ENCODE results near the gene PCID2.

PCID2 gene

DNA sequence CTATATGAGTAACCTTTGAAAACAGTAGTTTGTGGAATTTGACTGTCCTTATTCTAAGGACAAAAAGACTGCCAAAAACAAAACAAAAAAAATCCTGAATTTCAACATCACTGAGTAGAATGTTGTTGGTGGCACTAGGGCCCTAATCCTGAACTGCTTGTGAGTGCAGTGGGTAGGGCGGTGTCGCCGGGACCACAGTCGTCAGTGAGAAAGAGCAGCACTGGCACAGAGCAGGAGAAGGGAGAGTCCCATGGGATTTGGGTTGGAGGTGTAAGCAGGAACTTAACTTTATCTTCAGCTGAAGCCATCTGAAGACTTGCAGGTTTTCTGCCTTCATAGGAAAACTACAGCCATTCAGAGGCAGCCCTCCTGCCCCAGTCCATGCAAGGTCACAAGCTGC is 5.6 kb downstream of the PCID2 start:
- TF ChIP-seq, protein P1, sequence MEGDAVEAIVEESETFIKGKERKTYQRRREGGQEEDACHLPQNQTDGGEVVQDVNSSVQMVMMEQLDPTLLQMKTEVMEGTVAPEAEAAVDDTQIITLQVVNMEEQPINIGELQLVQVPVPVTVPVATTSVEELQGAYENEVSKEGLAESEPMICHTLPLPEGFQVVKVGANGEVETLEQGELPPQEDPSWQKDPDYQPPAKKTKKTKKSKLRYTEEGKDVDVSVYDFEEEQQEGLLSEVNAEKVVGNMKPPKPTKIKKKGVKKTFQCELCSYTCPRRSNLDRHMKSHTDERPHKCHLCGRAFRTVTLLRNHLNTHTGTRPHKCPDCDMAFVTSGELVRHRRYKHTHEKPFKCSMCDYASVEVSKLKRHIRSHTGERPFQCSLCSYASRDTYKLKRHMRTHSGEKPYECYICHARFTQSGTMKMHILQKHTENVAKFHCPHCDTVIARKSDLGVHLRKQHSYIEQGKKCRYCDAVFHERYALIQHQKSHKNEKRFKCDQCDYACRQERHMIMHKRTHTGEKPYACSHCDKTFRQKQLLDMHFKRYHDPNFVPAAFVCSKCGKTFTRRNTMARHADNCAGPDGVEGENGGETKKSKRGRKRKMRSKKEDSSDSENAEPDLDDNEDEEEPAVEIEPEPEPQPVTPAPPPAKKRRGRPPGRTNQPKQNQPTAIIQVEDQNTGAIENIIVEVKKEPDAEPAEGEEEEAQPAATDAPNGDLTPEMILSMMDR (IDR thresholded peaks at IDR 0.05; ENCODE audit: low read depth, low read length), result no peak
- DNase-seq (ENCODE audit: low read depth in 2 of 2), result no peak
- H3K4me3 ChIP-seq (replicated peaks in 1 of 2; ENCODE audit: low read depth in 2 of 2, low read length in 2 of 2), result no peak overlapping the region

DNA sequence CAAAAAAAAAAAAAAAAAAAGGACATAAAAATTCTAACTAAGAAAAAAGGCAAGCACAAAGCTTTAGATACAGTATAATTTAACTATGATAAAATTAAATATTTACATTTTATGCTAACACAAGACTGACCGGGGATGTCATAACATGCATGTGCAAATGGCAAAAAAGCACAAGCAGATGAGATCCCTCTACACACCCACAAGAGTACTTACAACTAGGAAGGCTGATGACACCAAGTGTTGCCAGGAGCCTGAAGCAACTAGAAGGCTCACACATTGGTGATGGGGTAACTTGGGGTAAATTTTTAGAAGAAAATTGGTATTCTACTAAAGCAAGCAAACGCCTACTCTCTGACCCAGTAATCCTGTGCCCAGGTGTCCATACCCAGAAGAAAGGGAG is 6.7 kb downstream of the PCID2 start:
- no peak for DNase-seq (ENCODE audit: low read depth in 2 of 2)
- H3K4me3 ChIP-seq (replicated peaks in 1 of 2; ENCODE audit: low read depth in 2 of 2, low read length in 2 of 2), result no peak overlapping the region
- TF ChIP-seq, protein P1 (IDR thresholded peaks at IDR 0.05; ENCODE audit: low read depth, low read length), result no peak

DNA sequence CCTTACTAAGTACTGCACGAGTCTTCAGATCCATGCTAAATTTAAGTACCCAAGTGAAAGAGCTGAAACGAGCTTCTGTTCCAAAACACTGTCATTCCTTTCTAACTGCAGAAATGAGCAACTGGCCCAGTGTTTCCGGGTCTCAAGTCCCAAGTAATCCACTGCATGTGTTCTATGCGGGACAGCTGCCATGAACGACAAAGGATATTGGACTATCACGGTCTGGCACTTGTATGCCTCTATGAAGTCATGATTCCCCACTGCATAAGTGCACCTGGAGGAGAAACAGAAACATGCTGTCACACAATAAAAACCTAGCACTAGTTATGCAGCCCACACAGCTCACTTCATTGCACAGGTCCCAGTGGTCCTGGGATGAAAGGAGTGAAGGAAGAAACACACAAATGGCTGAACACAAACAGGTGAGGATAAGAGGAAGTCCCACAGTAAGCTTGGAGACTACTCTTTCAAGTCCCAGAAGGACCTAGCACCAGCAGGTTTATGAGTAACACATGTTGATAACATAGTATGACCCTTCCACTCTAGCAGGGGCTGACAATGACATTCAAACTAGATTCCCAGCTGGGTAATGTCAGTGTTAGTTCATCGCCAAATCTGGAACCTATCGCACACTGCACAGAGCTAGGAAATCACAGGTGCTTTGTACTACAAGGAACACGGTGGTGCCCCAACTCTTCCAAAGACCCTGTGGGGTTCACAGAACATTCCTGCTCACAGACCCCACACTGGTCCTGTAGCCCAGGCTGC is 11.3 kb downstream of the PCID2 start:
- TF ChIP-seq, protein P1 (IDR thresholded peaks at IDR 0.05; ENCODE audit: low read depth, low read length), result no peak
- DNase-seq (ENCODE audit: low read depth in 2 of 2), result no peak
- H3K4me3 ChIP-seq (replicated peaks in 1 of 2; ENCODE audit: low read depth in 2 of 2, low read length in 2 of 2), result no peak overlapping the region

DNA sequence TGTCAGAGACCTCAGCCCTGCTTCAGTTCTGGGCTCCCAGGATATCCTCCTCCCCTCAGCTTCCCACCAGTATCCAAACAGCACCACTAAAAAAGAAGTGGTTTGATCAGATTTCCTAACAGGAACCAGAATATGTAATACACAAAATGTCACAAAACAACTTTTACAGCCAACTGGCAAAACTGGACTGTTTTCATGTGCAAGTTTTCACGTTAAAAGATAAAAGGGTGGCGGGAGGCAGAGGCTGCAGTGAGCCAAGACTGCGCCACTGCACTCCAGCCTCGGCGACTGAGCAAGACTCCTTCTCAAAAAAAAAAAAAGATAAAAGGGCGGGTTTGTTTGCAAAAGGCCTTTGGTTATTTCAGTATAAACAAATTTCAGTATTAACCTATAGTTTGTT is 13.1 kb downstream of the PCID2 start:
- no peak overlapping the region for H3K4me3 ChIP-seq (replicated peaks in 1 of 2; ENCODE audit: low read depth in 2 of 2, low read length in 2 of 2)
- TF ChIP-seq, protein P1 (IDR thresholded peaks at IDR 0.05; ENCODE audit: low read depth, low read length), result no peak
- DNase-seq (ENCODE audit: low read depth in 2 of 2), result no peak

DNA sequence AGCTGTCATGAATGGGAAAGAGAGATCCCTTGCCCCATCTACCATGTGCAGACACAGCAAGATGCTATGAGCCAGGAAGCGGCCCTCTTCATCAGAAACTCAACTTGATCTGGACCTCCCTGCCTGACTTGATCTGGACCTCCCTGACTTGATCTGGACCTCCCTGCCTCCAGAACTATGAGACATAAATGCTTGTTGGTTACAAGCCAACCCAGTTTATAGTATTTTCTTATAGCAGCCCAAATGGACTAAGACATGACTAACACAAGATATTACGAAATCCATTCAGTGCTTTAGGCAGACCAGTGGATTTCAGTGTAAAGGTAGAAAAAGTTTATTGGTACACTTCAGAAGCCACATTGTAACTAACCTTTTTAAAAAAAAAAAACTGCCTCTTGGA is 15.6 kb downstream of the PCID2 start:
- DNase-seq (ENCODE audit: low read depth in 2 of 2), result peak; percentile 77 to 83
- TF ChIP-seq, protein P1 (IDR thresholded peaks at IDR 0.05; ENCODE audit: low read depth, low read length), result no peak
- no peak overlapping the region for H3K4me3 ChIP-seq (replicated peaks in 1 of 2; ENCODE audit: low read depth in 2 of 2, low read length in 2 of 2)

DNA sequence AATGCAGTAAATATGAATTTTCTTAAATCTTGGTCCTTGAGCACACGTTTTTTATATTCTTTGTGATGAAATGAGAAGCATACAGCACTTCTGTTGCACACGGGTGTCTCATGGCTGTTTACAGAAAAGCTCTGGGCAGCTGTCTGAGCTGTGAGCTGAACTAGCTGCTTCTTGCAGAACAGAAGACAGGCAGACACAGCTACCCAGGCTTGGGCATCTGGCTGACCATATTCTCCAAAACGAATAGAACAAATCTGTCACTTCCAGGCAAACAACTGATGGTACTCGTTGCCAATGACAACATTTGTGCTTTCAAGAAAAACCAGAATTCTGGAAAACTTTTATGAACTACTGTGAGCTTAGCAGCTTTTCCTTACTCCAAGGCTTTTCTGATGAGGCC is 16.2 kb downstream of the PCID2 start:
- DNase-seq (ENCODE audit: low read depth in 2 of 2), result no peak
- TF ChIP-seq, protein P1 (IDR thresholded peaks at IDR 0.05; ENCODE audit: low read depth, low read length), result no peak
- no peak overlapping the region for H3K4me3 ChIP-seq (replicated peaks in 1 of 2; ENCODE audit: low read depth in 2 of 2, low read length in 2 of 2)

DNA sequence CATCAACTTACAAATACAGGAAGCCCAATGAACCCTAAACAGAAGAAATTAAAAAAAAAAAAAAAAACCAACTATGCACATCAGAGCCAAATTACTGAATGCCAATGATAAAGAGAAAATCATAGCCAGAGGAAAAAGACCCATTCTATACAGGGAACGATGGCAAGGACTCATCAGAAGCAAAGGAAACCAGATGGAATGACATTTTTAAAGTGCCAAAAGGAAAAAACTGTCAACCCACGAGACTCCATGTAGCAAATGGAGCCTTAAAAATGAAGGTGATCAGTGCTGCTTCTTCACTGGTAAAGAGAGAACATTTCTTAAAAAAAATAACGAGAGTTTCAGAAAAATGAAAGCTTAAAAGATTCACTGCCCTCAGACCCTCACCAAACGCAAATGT is 18.3 kb downstream of the PCID2 start:
- TF ChIP-seq, protein P1 (IDR thresholded peaks at IDR 0.05; ENCODE audit: low read depth, low read length), result no peak
- no peak for DNase-seq (ENCODE audit: low read depth in 2 of 2)
- no peak overlapping the region for H3K4me3 ChIP-seq (replicated peaks in 1 of 2; ENCODE audit: low read depth in 2 of 2, low read length in 2 of 2)

All from cardiac fibroblast (primary cell).